Measurements from ENCODE around the gene FURIN. TPM values are rescaled to one million over a fixed set of nuclear protein-coding genes. Genes with fewer than 3 reads are reported as not detected.

Gene FURIN
- total RNA-seq, 1 donor from 2014 or later: 103 TPM

GRCh38 chr15:90863987-90864386 is 4.4 kb upstream of the FURIN start:
- Histone ChIP-seq H3K27me3 (ENCODE audit: control insufficient read depth, insufficient read depth, low read length) (no peaks in the 10 kb centered on the region), H3K4me3 (ENCODE audit: low read depth, low read length) (no peak overlapping the region), H3K36me3 (ENCODE audit: control insufficient read depth, insufficient read depth, low read length) (no peaks in the 10 kb centered on the region)
- no peak for DNase-seq (ENCODE audit: low read depth)
- TF ChIP-seq CTCF (IDR thresholded peaks at IDR 0.05; ENCODE audit: insufficient read depth, low read length, poor library complexity, severe bottlenecking): no peak

- Histone ChIP-seq H3K27me3 (ENCODE audit: control insufficient read depth, insufficient read depth, low read length) (no peaks in the 10 kb centered on the region), H3K36me3 (ENCODE audit: control insufficient read depth, insufficient read depth, low read length) (no peaks in the 10 kb centered on the region), H3K4me3 (ENCODE audit: low read depth, low read length) (no peak overlapping the region)
- TF ChIP-seq CTCF (IDR thresholded peaks at IDR 0.05; ENCODE audit: insufficient read depth, low read length, poor library complexity, severe bottlenecking): no peak
- DNase-seq (ENCODE audit: low read depth): no peak
Observed at GRCh38 chr15:90864507-90864906, 3.9 kb upstream of the FURIN start.

GRCh38 chr15:90865702-90866101 is 2.7 kb upstream of the FURIN start:
- Histone ChIP-seq H3K27me3 (ENCODE audit: control insufficient read depth, insufficient read depth, low read length) (no peaks in the 10 kb centered on the region), H3K4me3 (ENCODE audit: low read depth, low read length) (no peak overlapping the region), H3K36me3 (ENCODE audit: control insufficient read depth, insufficient read depth, low read length) (no peaks in the 10 kb centered on the region)
- no peak for DNase-seq (ENCODE audit: low read depth)
- no peak for TF ChIP-seq CTCF (IDR thresholded peaks at IDR 0.05; ENCODE audit: insufficient read depth, low read length, poor library complexity, severe bottlenecking)

GRCh38 chr15:90866161-90866715 is 2.1 kb upstream of the FURIN start:
- TF ChIP-seq CTCF (IDR thresholded peaks at IDR 0.05; ENCODE audit: insufficient read depth, low read length, poor library complexity, severe bottlenecking): no peak
- DNase-seq (ENCODE audit: low read depth): no peak
- H3K4me3 ChIP-seq (ENCODE audit: low read depth, low read length): no peak overlapping the region
- no peaks in the 10 kb centered on the region for H3K27me3 ChIP-seq (ENCODE audit: control insufficient read depth, insufficient read depth, low read length)
- H3K36me3 ChIP-seq (ENCODE audit: control insufficient read depth, insufficient read depth, low read length): no peaks in the 10 kb centered on the region

- Histone ChIP-seq H3K27me3 (ENCODE audit: control insufficient read depth, insufficient read depth, low read length) (no peaks in the 10 kb centered on the region), H3K4me3 (ENCODE audit: low read depth, low read length) (no peak overlapping the region), H3K36me3 (ENCODE audit: control insufficient read depth, insufficient read depth, low read length) (no peaks in the 10 kb centered on the region)
- no peak for TF ChIP-seq CTCF (IDR thresholded peaks at IDR 0.05; ENCODE audit: insufficient read depth, low read length, poor library complexity, severe bottlenecking)
- DNase-seq (ENCODE audit: low read depth): no peak
Observed at GRCh38 chr15:90866800-90867199, 1.6 kb upstream of the FURIN start.

GRCh38 chr15:90869140-90869541 is 753 bp downstream of the FURIN start:
- no peak for TF ChIP-seq CTCF (IDR thresholded peaks at IDR 0.05; ENCODE audit: insufficient read depth, low read length, poor library complexity, severe bottlenecking)
- DNase-seq (ENCODE audit: low read depth): no peak
- no peaks in the 10 kb centered on the region for H3K36me3 ChIP-seq (ENCODE audit: control insufficient read depth, insufficient read depth, low read length)
- no peaks in the 10 kb centered on the region for H3K27me3 ChIP-seq (ENCODE audit: control insufficient read depth, insufficient read depth, low read length)
- no peak overlapping the region for H3K4me3 ChIP-seq (ENCODE audit: low read depth, low read length)

Measured in kidney epithelial cell (primary cell).